H9 (cell line): ENCODE results near the gene CACFD1. TPM values are rescaled to one million over a fixed set of nuclear protein-coding genes. Genes with fewer than 3 reads are reported as not detected.

Source experiments
- DNase-seq: peaks from one replicate; pipeline ENCODE4 v3.0.0-alpha.2; 2017
- H2AFZ ChIP-seq: one replicate; pipeline ENCODE4 v1.6.1; 2013; ENCODE audit warnings: mild to moderate bottlenecking, low read length, control low read depth, moderate library complexity
- H2AK5ac ChIP-seq: 2 replicates; pipeline ENCODE4 v1.6.1; 2013; ENCODE audit warnings: low read length, control low read depth, mixed read lengths; ENCODE audit not compliant: insufficient read length
- H2BK120ac ChIP-seq: one replicate; pipeline ENCODE4 v1.6.1; 2013; ENCODE audit warnings: low read depth, mild to moderate bottlenecking, low read length, control low read depth, inconsistent platforms; ENCODE audit not compliant: poor library complexity, severe bottlenecking
- H2BK12ac ChIP-seq: 2 replicates; pipeline ENCODE4 v1.6.1; 2013; ENCODE audit warnings: low read length, control low read depth, mixed read lengths, low read depth; ENCODE audit not compliant: insufficient read length
- H2BK15ac ChIP-seq: 2 replicates; pipeline ENCODE4 v1.6.1; 2013; ENCODE audit warnings: low read depth, low read length, control low read depth
- H2BK20ac ChIP-seq: one replicate; pipeline ENCODE4 v1.6.1; 2013; ENCODE audit warnings: low read depth, mild to moderate bottlenecking, low read length, control low read depth, inconsistent platforms; ENCODE audit not compliant: poor library complexity, severe bottlenecking
- H2BK5ac ChIP-seq: 2 replicates; pipeline ENCODE4 v1.6.1; 2013; ENCODE audit warnings: low read length, control low read depth, mixed read lengths; ENCODE audit not compliant: insufficient read length
- H3K14ac ChIP-seq: 2 replicates; pipeline ENCODE4 v1.6.1; 2013; ENCODE audit warnings: low read length, control low read depth; ENCODE audit not compliant: insufficient read depth
- H3K18ac ChIP-seq: 2 replicates; pipeline ENCODE4 v1.6.1; 2013; ENCODE audit warnings: low read depth, mild to moderate bottlenecking, mixed read lengths, low read length, control low read depth; ENCODE audit not compliant: insufficient read length
- H3K23ac ChIP-seq: 2 replicates; pipeline ENCODE4 v1.6.1; 2013; ENCODE audit warnings: low read length, control low read depth, mixed read lengths, low read depth; ENCODE audit not compliant: insufficient read length
- H3K23me2 ChIP-seq: 2 replicates; pipeline ENCODE4 v1.6.1; 2013; ENCODE audit warnings: low read depth, mild to moderate bottlenecking, mixed read lengths, low read length, control low read depth; ENCODE audit not compliant: insufficient read length, poor library complexity, severe bottlenecking
- H3K27ac ChIP-seq: 2 replicates; pipeline ENCODE4 v1.5.1; 2013; ENCODE audit warnings: low read length, control low read depth, mixed read lengths, low read depth; ENCODE audit not compliant: insufficient read length
- H3K27me3 ChIP-seq: 2 replicates; pipeline ENCODE4 v1.6.1; 2013; ENCODE audit warnings: low read length, control low read depth, inconsistent platforms; ENCODE audit not compliant: insufficient read depth
- H3K4ac ChIP-seq: 2 replicates; pipeline ENCODE4 v1.6.1; 2013; ENCODE audit warnings: low read depth, mild to moderate bottlenecking, control low read depth, inconsistent platforms, low read length, moderate library complexity
- H3K4me1 ChIP-seq: 2 replicates; pipeline ENCODE4 v1.6.1; 2013; ENCODE audit warnings: low read length, control low read depth, inconsistent platforms; ENCODE audit not compliant: insufficient read depth
- H3K4me2 ChIP-seq: 2 replicates; pipeline ENCODE4 v1.6.1; 2013; ENCODE audit warnings: low read length, control low read depth, mixed read lengths; ENCODE audit not compliant: insufficient read length, insufficient read depth
- H3K56ac ChIP-seq: 2 replicates; pipeline ENCODE4 v1.6.1; 2013; ENCODE audit warnings: low read depth, mild to moderate bottlenecking, mixed read lengths, low read length, control low read depth; ENCODE audit not compliant: insufficient read length
- H3K79me1 ChIP-seq: 2 replicates; pipeline ENCODE4 v1.6.1; 2013; ENCODE audit warnings: low read depth, mild to moderate bottlenecking, moderate library complexity, low read length, control low read depth, inconsistent platforms; ENCODE audit not compliant: insufficient read depth, poor library complexity, severe bottlenecking
- H3K79me2 ChIP-seq: 2 replicates; pipeline ENCODE4 v1.6.1; 2013; ENCODE audit warnings: low read length, control low read depth, inconsistent platforms; ENCODE audit not compliant: insufficient read depth
- H3K9ac ChIP-seq: 2 replicates; pipeline ENCODE4 v1.6.1; 2013; ENCODE audit warnings: low read length, control low read depth, mixed read lengths; ENCODE audit not compliant: insufficient read length; ENCODE audit errors: extremely low read depth
- H3K9me3 ChIP-seq: one replicate; pipeline ENCODE4 v1.6.1; 2013; ENCODE audit warnings: low read depth, low read length, inconsistent platforms; ENCODE audit not compliant: control insufficient read depth
- H3T11ph ChIP-seq: one replicate; pipeline ENCODE4 v1.6.1; 2013; ENCODE audit warnings: mild to moderate bottlenecking, low read length, control low read depth, inconsistent platforms
- H4K20me1 ChIP-seq: one replicate; pipeline ENCODE4 v1.6.1; 2013; ENCODE audit not compliant: control insufficient read depth, insufficient read length, insufficient read depth
- H4K5ac ChIP-seq: 2 replicates; pipeline ENCODE4 v1.6.1; 2013; ENCODE audit warnings: low read depth, mild to moderate bottlenecking, mixed read lengths, low read length, control low read depth; ENCODE audit not compliant: insufficient read length
- H4K8ac ChIP-seq: replicated peaks from 2 replicates; pipeline ENCODE4 v1.6.1; 2013; ENCODE audit warnings: low read length, control low read depth, mixed read lengths, low read depth; ENCODE audit not compliant: insufficient read length
- H4K91ac ChIP-seq: 2 replicates; pipeline ENCODE4 v1.6.1; 2013; ENCODE audit warnings: low read depth, mild to moderate bottlenecking, moderate library complexity, mixed read lengths, low read length, control low read depth; ENCODE audit not compliant: insufficient read length
- H3K27ac Mint-ChIP-seq, 3 experiments: 2 replicates in 2 of 3; 3 replicates in 1 of 3; pipeline ENCODE4 v1.8.0; 2020 to 2021; ENCODE audit warnings: mixed read lengths in 3 of 3, mild to moderate bottlenecking in 1 of 3, moderate library complexity in 1 of 3
- H3K27me3 Mint-ChIP-seq: 2 replicates; pipeline ENCODE4 v1.8.0; 2021; ENCODE audit warnings: low read depth, mild to moderate bottlenecking, moderate library complexity, mixed read lengths
- H3K36me3 Mint-ChIP-seq, 3 experiments: 2 replicates in 2 of 3; 3 replicates in 1 of 3; pipeline ENCODE4 v1.8.0; 2020 to 2021; ENCODE audit warnings: low read depth in 3 of 3, mixed read lengths in 3 of 3; ENCODE audit not compliant: insufficient read depth in 1 of 3
- H3K4me1 Mint-ChIP-seq, 2 experiments: 2 replicates each; pipeline ENCODE4 v1.8.0; 2020; ENCODE audit warnings: mixed read lengths in 2 of 2
- H3K4me3 Mint-ChIP-seq, 2 experiments: 2 replicates in 1 of 2; 3 replicates in 1 of 2; pipeline ENCODE4 v1.8.0; 2020 to 2021; ENCODE audit warnings: mild to moderate bottlenecking in 2 of 2, mixed read lengths in 2 of 2, moderate library complexity in 1 of 2
- H3K9me3 Mint-ChIP-seq, 2 experiments: 2 replicates in 1 of 2; 3 replicates in 1 of 2; pipeline ENCODE4 v1.8.0; 2020; ENCODE audit warnings: mild to moderate bottlenecking in 2 of 2, mixed read lengths in 2 of 2, moderate library complexity in 1 of 2
- CTCF ChIP-seq: fragments of 200-600 bp; sonication (generic); conservative IDR thresholded peaks from 3 replicates; pipeline ENCODE4 v1.8.0; 2021; ENCODE audit warnings: antibody characterized with exemption, mild to moderate bottlenecking
- WGBS: extraction: QIAGEN DNeasy Blood & Tissue Kit; methylation state at CpG from one replicate; pipeline ENCODE4 v1.1.7; 2013; ENCODE audit warnings: missing lambda C conversion rate, low lambda C conversion rate, mixed read lengths; ENCODE audit not compliant: insufficient read length; ENCODE audit errors: extremely low coverage; 5-methylcytosine and 5-hydroxymethylcytosine counted together
- total RNA-seq: library from RNA; stranded (reverse); gene quantifications from 2 replicates; pipeline ENCODE4 v1.2.1, GENCODE V29; 2021

CACFD1 gene
- total RNA-seq, 1 experiment from 2014 or later = 20.0 TPM

- Histone ChIP-seq H2AFZ (no peak overlapping the region), H4K20me1 (peaks cover 3% of the 10 kb centered on the region), H3K23me2 (no peaks in the 10 kb centered on the region), H4K5ac (no peak overlapping the region), H2BK15ac (no peak overlapping the region), H2AK5ac (no peak overlapping the region), H3K27ac (no peak overlapping the region), H2BK5ac (no peak overlapping the region), H3K4me2 (no peak overlapping the region), H3K9me3 (no peaks in the 10 kb centered on the region), H2BK120ac (no peak overlapping the region), H3K79me2 (no peaks in the 10 kb centered on the region), H3K14ac (no peak overlapping the region), H4K91ac (no peak overlapping the region), H2BK12ac (no peak overlapping the region), H3K79me1 (no peaks in the 10 kb centered on the region), H2BK20ac (no peak overlapping the region), H3K56ac (no peak overlapping the region), H3K27me3 (no peaks in the 10 kb centered on the region), H3K9ac (no peak overlapping the region), H3T11ph (no peak overlapping the region), H3K4ac (no peak overlapping the region), H3K4me1 (peaks cover 2% of the 10 kb centered on the region; the same call in 1 of the 2 replicates), H3K23ac (no peak overlapping the region), H3K18ac (no peak overlapping the region), H4K8ac (no peak overlapping the region)
- peaks cover 22% of the 10 kb centered on the region for H3K27me3 Mint-ChIP-seq
- H3K9me3 Mint-ChIP-seq = peaks cover 3% of the 10 kb centered on the region in 2 experiments
- H3K4me3 Mint-ChIP-seq = no peak overlapping the region; a peak in 1 of 5 replicates
- no peak for TF ChIP-seq CTCF
- DNase-seq = no peak
- peaks cover 8 to 11% of the 10 kb centered on the region in 2 experiments for H3K4me1 Mint-ChIP-seq
- WGBS = no CpG with 5 or more reads among the region's 24 CpGs
- no peak overlapping the region; a peak in 2 of 7 replicates for H3K27ac Mint-ChIP-seq
- peaks cover 0 to 2% (median 0%) of the 10 kb centered on the region in 3 experiments; a peak in 2 of 7 replicates for H3K36me3 Mint-ChIP-seq
Observed at GRCh38 chr9:133507246-133507965, 47.6 kb downstream of the CACFD1 start.
